IMR-90 (cell line): ENCODE measurements around the gene MAN1A2. TPM values are rescaled to one million over a fixed set of nuclear protein-coding genes. Genes with fewer than 3 reads are reported as not detected.

Source experiments
- ATAC-seq: fragments of 200-7000 bp; cut with Tn5 transposase; 2 replicates; pipeline ENCODE4 v1.9.1; 2020; ENCODE audit warnings: low read depth, mild to moderate bottlenecking, moderate library complexity
- BruUV-seq: library from RNA; stranded (reverse); fragments of 400-500 nt; replicated peaks from 2 replicates; lab custom pipeline; 2021; lab: Mats Ljungman, UMichigan
- CTCF ChIA-PET: fragments of 300-600 bp; formaldehyde crosslinking; extraction: SDS; loops from one replicate; lab custom pipeline; 2021; ENCODE audit warnings: antibody characterized with exemption; lab: Yijun Ruan, JAX
- POLR2A ChIA-PET: fragments of 300-600 bp; sonication (Branson Sonifier 250); formaldehyde crosslinking; loops from one replicate; lab custom pipeline; 2022; ENCODE audit warnings: antibody characterized with exemption; ENCODE audit not compliant: unreplicated experiment; lab: Charles Lee
- DNase-seq: peaks from one replicate; pipeline ENCODE4 v3.0.0; 2013
- H2AFZ ChIP-seq: replicated peaks from 2 replicates; pipeline ENCODE3; 2013; ENCODE audit warnings: low read length, mild to moderate bottlenecking; ENCODE audit not compliant: poor library complexity
- H2AK5ac ChIP-seq: 2 replicates; pipeline ENCODE4 v1.6.1; 2013; ENCODE audit warnings: low read depth, low read length, inconsistent platforms
- H2AK9ac ChIP-seq: replicated peaks from 2 replicates; pipeline ENCODE3; 2013; ENCODE audit warnings: mild to moderate bottlenecking, low read depth, low read length, moderate library complexity; ENCODE audit not compliant: poor library complexity
- H2BK120ac ChIP-seq: 2 replicates; pipeline ENCODE4 v1.6.1; 2013; ENCODE audit warnings: low read depth, low read length, inconsistent platforms
- H2BK15ac ChIP-seq: 3 replicates; pipeline ENCODE4 v1.6.1; 2013; ENCODE audit warnings: low read depth, low read length, inconsistent platforms
- H2BK20ac ChIP-seq: 2 replicates; pipeline ENCODE4 v1.6.1; 2013; ENCODE audit warnings: low read depth, mild to moderate bottlenecking, inconsistent platforms, low read length, moderate library complexity
- H2BK5ac ChIP-seq: 2 replicates; pipeline ENCODE4 v1.6.1; 2013; ENCODE audit warnings: mild to moderate bottlenecking, low read depth, low read length, inconsistent platforms; ENCODE audit not compliant: poor library complexity, severe bottlenecking
- H3K14ac ChIP-seq: replicated peaks from 2 replicates; pipeline ENCODE4 v1.6.1; 2013; ENCODE audit warnings: low read depth, low read length, inconsistent platforms
- H3K18ac ChIP-seq: 2 replicates; pipeline ENCODE4 v1.6.1; 2013; ENCODE audit warnings: low read depth, low read length, control low read depth
- H3K23ac ChIP-seq: 2 replicates; pipeline ENCODE4 v1.6.1; 2013; ENCODE audit warnings: low read depth, low read length, inconsistent platforms
- H3K27ac ChIP-seq: 2 replicates; pipeline ENCODE4 v1.5.1; 2013; ENCODE audit warnings: mild to moderate bottlenecking, control low read depth, low read length; ENCODE audit not compliant: insufficient read depth
- H3K27me3 ChIP-seq: 2 replicates; pipeline ENCODE4 v1.6.1; 2013; ENCODE audit warnings: low read length; ENCODE audit not compliant: control insufficient read depth, insufficient read depth
- H3K36me3 ChIP-seq: 2 replicates; pipeline ENCODE4 v1.6.1; 2013; ENCODE audit warnings: low read length, mixed read lengths; ENCODE audit not compliant: control insufficient read depth, insufficient read depth
- H3K4ac ChIP-seq: 2 replicates; pipeline ENCODE4 v1.6.1; 2013; ENCODE audit warnings: low read depth, low read length, inconsistent platforms
- H3K4me1 ChIP-seq: 2 replicates; pipeline ENCODE4 v1.6.1; 2013; ENCODE audit warnings: low read length, mixed read lengths; ENCODE audit not compliant: control insufficient read depth, insufficient read depth
- H3K4me2 ChIP-seq: 2 replicates; pipeline ENCODE4 v1.6.1; 2013; ENCODE audit warnings: low read depth, mild to moderate bottlenecking, control low read depth, low read length, moderate library complexity
- H3K4me3 ChIP-seq: 2 replicates; pipeline ENCODE4 v1.5.1; 2013; ENCODE audit warnings: low read depth, mild to moderate bottlenecking, control low read depth, low read length, moderate library complexity; ENCODE audit not compliant: insufficient read depth
- H3K56ac ChIP-seq: 2 replicates; pipeline ENCODE4 v1.6.1; 2013; ENCODE audit warnings: low read length, inconsistent platforms; ENCODE audit not compliant: insufficient read depth; ENCODE audit errors: extremely low read depth
- H3K79me1 ChIP-seq, 2 experiments: 2 replicates each; pipeline ENCODE4 v1.6.1; 2013; ENCODE audit warnings: low read length in 2 of 2, inconsistent platforms in 1 of 2, low read depth in 1 of 2
- H3K9ac ChIP-seq: 2 replicates; pipeline ENCODE4 v1.6.1; 2013; ENCODE audit warnings: low read depth, low read length, control low read depth
- H3K9me1 ChIP-seq: 2 replicates; pipeline ENCODE4 v1.6.1; 2013; ENCODE audit warnings: low read length, inconsistent platforms; ENCODE audit not compliant: insufficient read depth
- H3K9me3 ChIP-seq: 2 replicates; pipeline ENCODE4 v1.6.1; 2013; ENCODE audit warnings: low read length; ENCODE audit not compliant: control insufficient read depth, insufficient read depth
- H4K20me1 ChIP-seq: 2 replicates; pipeline ENCODE4 v1.6.1; 2013; ENCODE audit warnings: low read length, inconsistent platforms; ENCODE audit not compliant: insufficient read depth
- H4K5ac ChIP-seq: 2 replicates; pipeline ENCODE4 v1.6.1; 2013; ENCODE audit warnings: mild to moderate bottlenecking, low read depth, low read length, control low read depth
- H4K8ac ChIP-seq, 2 experiments: 2 replicates each; pipeline ENCODE4 v1.6.1; 2013; ENCODE audit warnings: low read depth in 2 of 2, low read length in 2 of 2, control low read depth in 1 of 2, inconsistent platforms in 1 of 2
- H4K91ac ChIP-seq: 2 replicates; pipeline ENCODE4 v1.6.1; 2013; ENCODE audit warnings: low read depth, low read length, inconsistent platforms; ENCODE audit not compliant: insufficient read depth
- BHLHE40 ChIP-seq: fragments of 150-350 bp; IDR thresholded peaks from 2 replicates; pipeline ENCODE4 v1.6.1; 2016; ENCODE audit warnings: mild to moderate bottlenecking, low read depth, low read length
- CEBPB ChIP-seq: IDR thresholded peaks from 2 replicates; pipeline ENCODE4 v1.6.1; 2012; ENCODE audit warnings: low read depth, low read length, improper control_type of control experiment
- CHD1 ChIP-seq: IDR thresholded peaks from 2 replicates; pipeline ENCODE4 v1.6.1; 2012; ENCODE audit warnings: low read depth, low read length, improper control_type of control experiment
- FOS ChIP-seq: fragments of 150-350 bp; IDR thresholded peaks from 2 replicates; pipeline ENCODE4 v1.6.1; 2016; ENCODE audit warnings: low read depth, low read length
- MAZ ChIP-seq: IDR thresholded peaks from 2 replicates; pipeline ENCODE4 v1.6.1; 2012; ENCODE audit warnings: low read depth, mild to moderate bottlenecking, low read length, improper control_type of control experiment, moderate library complexity, borderline replicate concordance
- MXI1 ChIP-seq: IDR thresholded peaks from 2 replicates; pipeline ENCODE4 v1.6.1; 2012; ENCODE audit warnings: low read depth, mild to moderate bottlenecking, low read length, moderate library complexity, borderline replicate concordance
- POLR2A ChIP-seq: IDR thresholded peaks from 2 replicates; pipeline ENCODE4 v1.6.1; 2012; ENCODE audit warnings: mild to moderate bottlenecking, low read depth, low read length
- RAD21 ChIP-seq: IDR thresholded peaks from 2 replicates; pipeline ENCODE4 v1.6.1; 2012; ENCODE audit warnings: low read length, improper control_type of control experiment
- RCOR1 ChIP-seq: IDR thresholded peaks from 2 replicates; pipeline ENCODE4 v1.6.1; 2012; ENCODE audit warnings: mild to moderate bottlenecking, low read length, improper control_type of control experiment; ENCODE audit not compliant: insufficient replicate concordance
- RFX5 ChIP-seq: IDR thresholded peaks from 2 replicates; pipeline ENCODE4 v1.8.0; 2012; ENCODE audit warnings: low read depth, mild to moderate bottlenecking, low read length, moderate library complexity
- WGBS, 2 experiments: methylation state at CpG; one replicate each; pipeline versions ENCODE4 v1.1.5 to v1.1.7; 2013; ENCODE audit warnings: missing lambda C conversion rate in 2 of 2; ENCODE audit not compliant: insufficient read length in 1 of 2; ENCODE audit errors: extremely low coverage in 2 of 2; 5-methylcytosine and 5-hydroxymethylcytosine counted together
- dilution Hi-C: fragments of 300-500 bp; cut with HindIII; formaldehyde crosslinking; loops from one replicate; pipeline ENCODE4 v1.14.3; 2018; ENCODE audit warnings: low sequenced_read_pairs; ENCODE audit not compliant: unreplicated experiment
- in situ Hi-C: fragments of 300-500 bp; cut with MboI; formaldehyde crosslinking; loops from 3 replicates; pipeline ENCODE4 v1.14.3; 2019; ENCODE audit warnings: low sequenced_read_pairs, inconsistent platforms, mixed read lengths
- intact Hi-C: fragments of 100-400 bp; cut with micrococcal nuclease; formaldehyde crosslinking; loops from 2 replicates; pipeline ENCODE4 v1.10.0; 2022
- polyA plus RNA-seq, 3 experiments: library from polyadenylated mRNA; depleted of rRNA; stranded (reverse); fragments of >200 nt; gene quantifications; 2 replicates each; pipeline ENCODE4 v1.2.3, GENCODE V29; 2012; ENCODE audit warnings: low replicate concordance in 1 of 3
- total RNA-seq: library from RNA; depleted of rRNA; stranded (reverse); fragments of >200 nt; gene quantifications from 2 replicates; pipeline ENCODE4 v1.2.3, GENCODE V29; 2012
- TF ChIP-seq, protein P1 (sequence below): conservative IDR thresholded peaks from 2 replicates; pipeline ENCODE4 v1.5.1; 2012; ENCODE audit warnings: mild to moderate bottlenecking, low read depth, low read length, improper control_type of control experiment
- TF ChIP-seq, protein P2 (sequence below): fragments of 150-350 bp; IDR thresholded peaks from 2 replicates; pipeline ENCODE4 v1.6.1; 2017; ENCODE audit warnings: mild to moderate bottlenecking, antibody characterized with exemption, low read length, low read depth

Gene MAN1A2
- total and polyA plus RNA-seq, 2 of the 4 experiments (the other 2 are of a cell fraction): 12.4 to 29.4 TPM

DNA sequence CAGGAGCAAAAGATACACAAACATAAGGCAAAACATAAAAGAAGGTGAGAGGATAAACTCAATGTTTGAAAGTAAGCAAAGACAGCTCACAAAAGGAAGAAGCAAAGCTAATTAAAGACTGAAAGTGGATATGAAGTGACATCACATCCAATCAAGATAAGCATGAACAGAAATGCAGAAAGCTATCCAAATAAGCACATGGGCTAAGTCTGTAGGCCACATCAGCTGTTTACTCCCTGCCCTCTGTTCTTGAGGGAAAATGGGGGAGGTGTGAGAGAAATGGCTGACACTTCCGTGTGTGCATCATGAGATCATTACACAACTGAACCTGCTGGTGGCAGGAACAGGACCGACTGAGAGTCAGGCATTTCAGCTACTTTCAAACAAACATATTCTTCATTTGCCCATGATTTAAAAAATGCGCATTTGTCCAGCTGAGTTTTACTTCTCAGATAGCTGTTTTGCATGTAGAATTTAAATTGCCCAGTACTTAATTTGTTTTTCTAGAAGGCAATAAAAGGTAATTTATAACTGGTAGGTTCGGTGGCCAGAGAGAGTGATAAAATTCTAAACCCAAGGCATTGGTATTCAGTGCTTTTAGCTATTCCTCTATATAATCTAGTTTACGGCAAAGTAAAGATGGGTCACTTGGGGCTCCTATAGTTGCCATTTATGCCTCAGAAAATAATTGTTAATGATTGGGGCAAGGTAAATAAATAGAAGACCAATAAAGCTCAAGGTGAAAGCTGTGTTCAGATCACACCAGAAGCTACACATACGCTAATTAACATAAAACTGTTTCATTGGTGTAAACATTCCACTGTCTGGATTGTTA, 27.2 kb upstream of the MAN1A2 start:
- Histone ChIP-seq H3K4me1 (peaks cover 5% of the 10 kb centered on the region; the same call in 1 of the 2 replicates), H3K79me1 (no peaks in the 10 kb centered on the region), H2BK120ac (no peak overlapping the region), H2BK5ac (no peak overlapping the region), H2BK20ac (no peak overlapping the region), H3K9ac (no peak overlapping the region), H3K23ac (no peak overlapping the region), H3K36me3 (no peaks in the 10 kb centered on the region), H3K56ac (no peak overlapping the region), H4K91ac (no peak overlapping the region), H3K14ac (no peak overlapping the region), H3K4me3 (no peak overlapping the region), H2AK5ac (no peak overlapping the region), H3K9me1 (no peaks in the 10 kb centered on the region), H3K27ac (no peak overlapping the region), H4K20me1 (no peaks in the 10 kb centered on the region), H2BK15ac (no peak overlapping the region), H3K27me3 (no peaks in the 10 kb centered on the region), H3K4ac (no peak overlapping the region), H3K18ac (no peak overlapping the region), H3K9me3 (no peaks in the 10 kb centered on the region), H2AK9ac (no peak overlapping the region), H3K4me2 (peak overlapping the region; percentile 16), H4K8ac (peak overlapping the region; percentile 0 to 41; a peak in 2 of 4 replicates), H2AFZ (no peak overlapping the region), H4K5ac (no peak overlapping the region)
- peak; percentile 78 for ATAC-seq
- TF ChIP-seq FOS (no peak), RAD21 (0 out of 2 replicates have a peak, but pooled peaks have one; percentile 8), CHD1 (no peak), POLR2A (no peak), RCOR1 (no peak), RFX5 (no peak), BHLHE40 (peak; percentile 37; the same call in 1 of the 2 replicates), MAZ (no peak; the same call in 1 of the 2 replicates), MXI1 (0 out of 2 replicates have a peak, but pooled peaks have one; percentile 15), CEBPB (peak; percentile 76; the same call in 1 of the 2 replicates)
- TF ChIP-seq, protein P1, sequence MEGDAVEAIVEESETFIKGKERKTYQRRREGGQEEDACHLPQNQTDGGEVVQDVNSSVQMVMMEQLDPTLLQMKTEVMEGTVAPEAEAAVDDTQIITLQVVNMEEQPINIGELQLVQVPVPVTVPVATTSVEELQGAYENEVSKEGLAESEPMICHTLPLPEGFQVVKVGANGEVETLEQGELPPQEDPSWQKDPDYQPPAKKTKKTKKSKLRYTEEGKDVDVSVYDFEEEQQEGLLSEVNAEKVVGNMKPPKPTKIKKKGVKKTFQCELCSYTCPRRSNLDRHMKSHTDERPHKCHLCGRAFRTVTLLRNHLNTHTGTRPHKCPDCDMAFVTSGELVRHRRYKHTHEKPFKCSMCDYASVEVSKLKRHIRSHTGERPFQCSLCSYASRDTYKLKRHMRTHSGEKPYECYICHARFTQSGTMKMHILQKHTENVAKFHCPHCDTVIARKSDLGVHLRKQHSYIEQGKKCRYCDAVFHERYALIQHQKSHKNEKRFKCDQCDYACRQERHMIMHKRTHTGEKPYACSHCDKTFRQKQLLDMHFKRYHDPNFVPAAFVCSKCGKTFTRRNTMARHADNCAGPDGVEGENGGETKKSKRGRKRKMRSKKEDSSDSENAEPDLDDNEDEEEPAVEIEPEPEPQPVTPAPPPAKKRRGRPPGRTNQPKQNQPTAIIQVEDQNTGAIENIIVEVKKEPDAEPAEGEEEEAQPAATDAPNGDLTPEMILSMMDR: peak; percentile 16; the same call in 1 of the 2 replicates
- TF ChIP-seq, protein P2, sequence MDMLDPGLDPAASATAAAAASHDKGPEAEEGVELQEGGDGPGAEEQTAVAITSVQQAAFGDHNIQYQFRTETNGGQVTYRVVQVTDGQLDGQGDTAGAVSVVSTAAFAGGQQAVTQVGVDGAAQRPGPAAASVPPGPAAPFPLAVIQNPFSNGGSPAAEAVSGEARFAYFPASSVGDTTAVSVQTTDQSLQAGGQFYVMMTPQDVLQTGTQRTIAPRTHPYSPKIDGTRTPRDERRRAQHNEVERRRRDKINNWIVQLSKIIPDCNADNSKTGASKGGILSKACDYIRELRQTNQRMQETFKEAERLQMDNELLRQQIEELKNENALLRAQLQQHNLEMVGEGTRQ: peak; percentile 29; the same call in 1 of the 2 replicates
- in situ Hi-C loops: no loop called here
- BruUV-seq: no TSS peak
- ChIA-PET POLR2A (no interaction called here), CTCF (interaction anchor here (0.5 to 1.4 kb wide), 4 partner anchors 73 to 273 kb away, joined by 3 read pairs; no protein-coding TSS in a partner anchor)
- intact Hi-C loops: no loop called here
- dilution Hi-C loops: no loop called here
- no CpG with 5 or more reads among the region's 6 CpGs for WGBS, 2 experiments
- DNase-seq: peak; percentile 83
